GM21576 (cell line): ENCODE data around the gene SLAMF9.

Source experiments
- ATAC-seq: cut with Tn5 transposase; IDR thresholded peaks from one replicate; pipeline ENCODE4 v1.9.1; 2021; ENCODE audit warnings: mild to moderate bottlenecking, moderate library complexity; ENCODE audit not compliant: unreplicated experiment

The SLAMF9 gene

DNA sequence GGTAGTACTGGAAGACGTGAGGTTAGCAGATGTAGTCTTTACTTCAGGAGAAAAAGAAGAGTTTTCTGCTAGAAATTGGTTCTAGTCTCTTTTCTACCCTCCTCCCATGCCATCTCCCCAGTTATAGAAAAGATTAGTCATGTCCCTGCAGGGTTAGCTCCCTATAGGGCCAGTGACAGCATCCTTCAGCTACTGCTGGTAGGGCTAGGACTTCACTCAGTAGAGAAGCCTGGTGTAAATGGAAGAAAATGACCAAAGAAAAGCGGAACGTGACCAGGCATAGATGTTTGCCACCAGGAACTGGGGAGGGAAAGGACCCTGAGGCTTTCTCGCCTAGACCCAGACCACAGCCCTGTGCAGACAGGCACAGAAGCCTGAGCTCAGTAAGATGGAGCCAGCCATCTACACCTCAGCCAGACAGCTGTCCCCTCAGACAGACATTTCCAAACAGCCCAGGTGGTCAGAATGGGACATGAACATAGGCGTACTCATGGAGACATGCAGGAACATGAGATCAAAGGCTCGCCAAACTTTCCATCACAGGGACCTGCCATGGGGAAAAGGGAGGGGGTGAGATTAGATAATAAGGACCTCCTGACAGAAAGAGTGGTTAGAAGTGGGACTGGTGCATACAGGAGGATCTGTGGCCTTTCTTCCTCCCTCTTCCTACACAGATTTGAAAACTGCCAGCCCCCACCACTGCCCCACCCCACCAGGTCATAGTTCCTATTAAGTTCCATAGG is 23.5 kb upstream of the SLAMF9 start:
- ATAC-seq: no peak

DNA sequence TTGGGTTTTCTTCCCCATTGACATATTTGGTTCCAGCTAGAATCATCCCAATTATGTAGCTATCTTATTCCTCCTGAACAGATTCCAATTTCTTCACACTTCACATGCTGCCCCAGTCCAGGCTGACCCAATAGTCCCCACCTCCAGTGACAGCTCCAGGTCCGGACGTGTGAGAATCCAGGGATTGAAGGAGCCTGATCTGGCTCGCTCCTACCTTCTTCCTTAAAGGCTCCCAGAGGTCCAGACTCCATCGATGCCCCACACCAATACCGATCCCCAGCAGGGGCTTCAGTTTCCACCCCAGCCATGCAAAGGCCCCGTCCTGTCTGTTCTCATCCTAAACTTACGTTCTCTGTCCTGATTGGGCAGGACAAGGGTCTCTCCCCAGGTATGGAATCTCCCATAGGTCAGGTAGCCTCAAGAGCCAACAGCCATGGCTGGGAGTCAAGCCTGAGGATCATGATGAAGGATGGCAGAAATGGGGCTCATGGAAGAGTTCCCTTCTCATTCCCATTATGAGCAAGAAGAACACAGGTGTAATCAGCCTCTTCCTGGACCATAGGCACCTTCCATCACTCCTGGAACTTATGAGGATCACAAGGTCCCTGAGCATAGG is 20.4 kb upstream of the SLAMF9 start:
- ATAC-seq: no peak

DNA sequence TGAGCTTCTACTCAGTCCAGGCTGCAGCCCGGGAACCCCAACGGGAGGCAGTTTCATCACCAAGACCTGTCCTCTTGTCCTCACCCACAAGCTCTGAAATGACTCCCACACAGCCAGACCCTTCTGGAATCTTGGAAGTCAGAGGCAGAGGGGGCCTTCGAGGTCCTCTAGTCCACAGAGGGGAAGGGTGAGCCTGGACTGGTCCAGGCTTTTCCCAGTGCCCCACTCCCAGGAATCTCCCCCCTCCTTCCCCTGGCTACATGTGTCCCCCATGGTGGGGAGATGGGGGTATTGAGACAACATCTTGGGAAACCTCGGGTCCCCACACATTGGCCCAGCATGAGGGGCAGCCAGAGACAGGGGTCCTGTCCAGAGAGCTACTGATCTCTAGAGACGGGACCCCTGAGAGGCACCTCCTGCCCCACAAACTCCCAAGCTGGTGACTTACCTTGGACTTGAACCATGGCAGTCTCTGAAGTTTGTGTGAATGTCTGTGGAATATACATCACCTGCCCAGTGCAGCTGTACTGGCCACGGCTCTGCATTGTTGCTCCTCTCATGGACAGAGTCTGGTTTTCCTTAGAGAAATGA is 19.4 kb upstream of the SLAMF9 start:
- no peak for ATAC-seq

DNA sequence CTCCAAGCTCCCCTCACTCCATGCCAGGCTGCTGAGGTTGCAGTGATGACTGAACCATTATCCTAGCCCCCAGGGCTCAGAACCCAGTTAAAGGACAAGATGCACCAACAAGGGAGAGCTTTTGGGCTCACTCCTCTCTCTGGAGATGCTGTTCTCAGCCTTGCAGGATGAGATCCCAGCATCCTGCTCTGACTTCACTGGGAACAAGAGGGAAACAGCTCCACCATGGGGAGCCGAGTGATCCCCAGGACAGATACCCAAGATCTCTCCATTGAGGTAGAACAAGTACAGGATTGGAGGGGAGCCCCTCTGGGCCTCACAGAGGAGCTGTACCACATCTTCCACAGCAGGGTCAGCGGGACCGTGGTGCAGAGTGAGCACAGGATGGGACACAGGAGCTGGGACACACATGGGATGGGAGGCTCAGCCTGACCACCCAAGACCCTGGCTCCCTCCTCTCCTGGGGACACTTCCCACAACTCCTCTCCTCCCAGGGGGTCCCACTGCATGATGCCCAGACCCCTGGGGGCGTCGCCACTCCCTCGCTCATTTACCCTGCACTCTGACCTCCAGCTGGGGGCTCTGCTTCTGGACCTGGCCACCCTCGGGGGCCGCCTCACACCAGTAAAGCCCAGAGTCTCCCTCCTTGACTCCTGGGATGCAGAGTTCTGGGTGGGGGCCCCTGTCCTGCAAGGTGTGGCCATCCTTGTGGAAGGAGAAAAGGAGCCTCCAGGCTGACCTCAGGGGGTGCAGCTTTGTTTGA is 18.6 kb upstream of the SLAMF9 start:
- ATAC-seq: no peak

DNA sequence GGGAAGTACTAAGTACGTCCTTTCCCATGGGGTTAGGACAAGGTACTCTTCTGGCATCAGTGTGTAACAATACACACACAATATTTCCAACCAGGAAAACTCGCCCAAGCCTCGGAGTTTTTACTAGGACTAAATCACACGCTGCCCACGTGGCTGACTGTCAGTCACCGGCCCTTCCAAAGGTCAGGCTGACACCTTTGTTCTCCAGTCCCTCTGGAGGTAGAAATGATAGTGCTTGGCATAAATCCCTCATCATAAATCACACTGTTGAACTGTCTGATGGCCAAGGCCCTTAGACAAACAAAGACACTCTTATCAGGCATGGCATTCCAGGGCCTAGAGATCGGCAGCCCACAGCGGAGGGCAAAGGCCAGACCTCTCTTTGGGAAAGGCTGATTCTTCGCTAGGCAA is 16.9 kb upstream of the SLAMF9 start:
- no peak for ATAC-seq

DNA sequence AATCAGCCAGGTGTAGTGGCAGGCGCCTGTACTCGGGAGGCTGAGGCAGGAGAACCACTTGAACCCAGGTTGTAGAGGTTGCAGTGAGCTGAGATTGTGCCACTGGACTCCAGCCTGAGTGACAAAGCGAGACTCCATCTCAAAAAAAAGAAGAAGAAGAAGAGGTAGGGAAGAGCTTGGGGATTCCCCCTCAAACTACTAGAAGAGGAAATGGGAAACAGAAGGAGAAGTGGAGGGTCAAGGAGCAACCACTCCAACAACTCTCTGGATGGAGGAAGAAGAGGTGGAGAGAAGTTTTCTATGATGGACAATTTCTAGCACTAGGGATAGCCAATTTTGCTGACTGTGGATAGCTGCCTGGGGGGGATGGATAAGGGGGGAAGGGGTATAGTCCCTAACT is 14.9 kb upstream of the SLAMF9 start:
- ATAC-seq: no peak

DNA sequence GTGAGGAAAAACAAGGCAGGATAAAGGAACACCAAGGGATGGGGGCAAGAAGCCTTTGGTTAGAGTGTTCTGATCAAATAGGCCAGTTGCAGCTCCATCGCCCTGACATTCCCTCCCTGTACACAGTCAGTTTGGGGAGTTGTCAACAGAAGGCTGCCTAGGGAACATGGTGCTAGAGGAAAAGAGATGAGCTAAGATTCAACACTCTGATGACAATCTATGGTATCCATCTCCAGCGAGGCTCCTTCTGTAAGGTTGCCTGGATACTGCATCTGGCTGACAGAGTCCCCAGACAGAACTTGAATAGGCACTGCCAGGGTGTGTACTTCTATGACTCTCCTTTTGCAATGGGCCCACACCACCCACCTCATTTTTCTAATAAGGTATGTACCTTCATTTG is 11.2 kb upstream of the SLAMF9 start:
- no peak for ATAC-seq

DNA sequence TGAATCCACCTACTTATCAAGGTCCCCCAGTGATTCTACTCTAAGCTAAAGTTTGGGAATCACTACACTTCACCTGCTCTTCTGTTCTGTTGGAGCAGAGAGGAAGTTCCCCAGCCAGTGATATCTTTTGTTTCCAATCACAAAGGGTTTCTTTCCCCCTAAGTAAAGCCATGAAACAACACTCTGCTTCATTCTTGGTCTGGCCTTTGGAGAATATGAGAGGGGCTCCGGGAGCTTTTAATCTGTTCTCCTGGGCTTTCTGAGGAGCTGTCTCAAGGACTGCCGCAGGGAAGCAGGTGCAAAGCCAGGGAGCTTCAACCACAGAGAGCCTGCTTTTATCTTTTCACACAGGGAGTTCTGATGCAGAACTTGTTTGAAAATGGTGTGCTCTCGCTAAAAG is 10.1 kb upstream of the SLAMF9 start:
- ATAC-seq: no peak

DNA sequence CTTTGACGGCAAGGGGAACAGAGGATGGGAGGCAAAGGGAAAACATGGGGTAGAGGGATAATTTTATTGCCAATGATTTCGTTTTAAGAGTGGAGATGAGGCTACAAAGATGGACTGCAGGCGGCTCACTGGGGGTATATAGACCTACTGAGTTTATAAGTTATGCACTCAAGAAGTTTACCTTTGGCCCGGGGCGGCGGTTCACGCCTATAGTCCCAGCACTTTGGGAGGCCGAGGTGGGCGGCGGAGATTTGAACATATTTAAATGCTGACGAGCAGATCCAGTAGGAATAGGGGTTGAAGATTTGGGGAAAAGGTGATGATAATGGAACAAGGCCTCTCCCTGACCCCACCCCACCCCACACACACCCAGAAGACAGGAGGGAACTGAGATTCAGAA is 8.1 kb upstream of the SLAMF9 start:
- ATAC-seq: no peak

DNA sequence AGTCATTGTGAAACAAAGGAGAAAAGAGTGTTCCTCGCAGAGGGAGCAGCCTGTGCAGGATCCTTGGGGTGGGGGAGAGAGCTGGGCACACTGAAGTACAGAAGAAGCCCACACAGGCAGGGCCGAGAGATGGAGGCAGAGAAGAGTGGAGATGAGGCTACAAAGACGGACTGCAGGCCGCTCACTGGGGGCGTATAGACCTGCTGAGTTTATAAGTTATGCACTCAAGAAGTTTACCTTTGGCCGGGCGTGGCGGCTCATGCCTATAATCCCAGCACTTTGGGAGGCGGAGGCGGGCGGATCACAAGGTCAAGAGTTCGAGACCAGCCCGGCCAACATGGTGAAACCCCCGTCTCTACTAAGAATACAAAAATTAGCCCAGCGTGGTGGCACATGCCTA is 7.6 kb upstream of the SLAMF9 start:
- no peak for ATAC-seq

DNA sequence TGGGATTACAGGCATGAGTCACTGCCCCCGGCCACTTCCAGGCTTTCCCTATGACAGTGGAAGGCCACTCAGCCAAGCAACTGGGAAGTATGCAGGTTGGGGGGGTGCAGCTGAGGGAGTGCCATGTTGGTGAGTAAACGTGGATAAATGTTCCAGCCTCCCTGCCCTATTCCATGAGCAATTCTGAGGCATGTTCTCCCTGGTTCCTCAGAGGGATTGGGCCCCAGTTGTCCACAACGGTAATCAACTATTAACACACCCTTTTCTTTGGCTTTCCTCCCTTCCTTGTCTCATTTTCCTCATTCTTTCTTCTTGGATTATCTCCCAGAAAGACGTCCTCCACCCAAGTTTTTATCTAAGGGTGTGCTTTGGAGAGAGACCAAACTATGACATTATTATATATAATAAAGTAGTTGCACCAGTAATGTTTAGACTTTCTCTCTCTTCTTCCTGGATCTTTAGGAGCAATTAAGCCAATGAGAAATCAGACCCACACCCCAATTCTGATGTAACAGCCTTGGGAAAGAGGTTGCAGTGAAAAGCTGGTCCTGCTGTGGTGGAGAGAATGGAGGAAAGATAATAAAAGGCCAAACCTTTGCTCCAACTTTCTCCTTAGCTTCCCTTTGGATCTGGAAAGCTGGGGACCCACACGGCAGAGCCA is 6.8 kb upstream of the SLAMF9 start:
- ATAC-seq: no peak

DNA sequence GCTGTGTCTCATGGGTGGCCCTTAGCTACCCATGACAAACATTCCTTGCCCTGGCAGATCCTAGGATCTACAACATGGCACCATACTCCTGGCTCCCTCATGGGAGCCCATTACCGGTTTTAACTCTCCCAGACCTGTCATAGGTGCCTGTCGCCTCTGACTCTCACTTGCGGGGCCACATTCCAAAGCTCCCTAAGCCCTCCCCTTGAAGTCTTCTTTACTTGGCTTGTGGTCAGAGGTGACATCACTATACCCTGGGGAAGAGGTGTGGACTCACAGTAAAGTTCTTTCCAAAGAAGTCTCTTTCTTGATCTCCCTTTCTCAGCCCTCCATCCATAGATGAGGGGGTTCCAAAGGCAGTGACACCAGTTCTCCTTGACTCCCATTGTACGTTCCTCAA is 5.4 kb upstream of the SLAMF9 start:
- no peak for ATAC-seq

DNA sequence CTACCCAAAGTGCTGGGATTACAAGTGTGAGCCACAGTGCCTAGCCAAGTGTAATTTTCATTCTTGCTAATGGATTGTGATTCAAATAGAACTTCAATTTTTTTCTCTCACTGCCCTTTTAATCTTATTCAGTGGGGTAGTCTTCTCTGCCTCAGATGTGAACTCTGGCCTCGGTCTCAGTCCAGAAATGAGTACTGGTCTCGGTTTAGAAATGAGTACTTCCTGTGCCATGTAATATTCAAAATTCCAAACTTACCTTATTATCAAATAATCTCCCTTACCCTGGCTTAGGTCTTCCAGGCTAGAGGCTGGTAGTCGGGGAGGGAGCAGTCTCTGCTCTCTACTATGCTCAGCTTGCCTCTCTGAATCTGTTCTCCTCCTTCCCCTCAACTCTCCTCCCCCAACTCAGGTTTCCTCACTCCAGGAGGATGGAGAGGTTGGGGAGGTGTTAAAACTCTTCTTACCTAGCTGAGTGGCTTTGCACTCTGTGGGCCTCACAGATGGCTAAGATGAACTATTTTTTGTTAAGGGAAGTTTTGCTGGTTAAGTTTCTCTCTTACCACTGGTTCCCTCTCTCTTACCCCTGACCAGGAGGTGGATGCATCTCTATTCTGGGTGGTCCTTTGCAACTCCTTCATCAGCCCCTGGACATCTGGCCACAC is 4.8 kb upstream of the SLAMF9 start:
- peak; percentile 43 for ATAC-seq

DNA sequence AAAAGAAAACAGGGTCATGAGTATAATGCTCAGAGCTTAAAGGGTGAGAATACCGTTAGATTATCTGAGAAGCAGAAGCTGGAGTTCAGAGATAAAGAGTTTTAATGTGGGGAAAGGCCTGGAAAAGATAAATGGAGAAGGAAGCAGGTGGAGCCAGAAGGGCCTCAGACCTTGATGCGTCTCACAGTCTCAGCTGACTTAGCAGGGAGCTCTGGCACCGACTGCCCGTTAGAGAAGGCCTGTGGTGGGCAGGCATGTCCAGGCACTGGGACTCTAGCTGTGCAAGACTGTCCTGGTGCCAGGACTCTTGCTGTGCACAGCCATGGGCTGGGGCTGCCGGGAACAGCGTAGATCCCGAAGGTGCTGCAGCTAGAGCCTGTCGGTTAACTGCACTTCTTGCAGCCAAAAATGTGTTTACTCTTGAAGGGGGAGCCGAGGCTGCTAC is 3.8 kb upstream of the SLAMF9 start:
- no peak for ATAC-seq

DNA sequence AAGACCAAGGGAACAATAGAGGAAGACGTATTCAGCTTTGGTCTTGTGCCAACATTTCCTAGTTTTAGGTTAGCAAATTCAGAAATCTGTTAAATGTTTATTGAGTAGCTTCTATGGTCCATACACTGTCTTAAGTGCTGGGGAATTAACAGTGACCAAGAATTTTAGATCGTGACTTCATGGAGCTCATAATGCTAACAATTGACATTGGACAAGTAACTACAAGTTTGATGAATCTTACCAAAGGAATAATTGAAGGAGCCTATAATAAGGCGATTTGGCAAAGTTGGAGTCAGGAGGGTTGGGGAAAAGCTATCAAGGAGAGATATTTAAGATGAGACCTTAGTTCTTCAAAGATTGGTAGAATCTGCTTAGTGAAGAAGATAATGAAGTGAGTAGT is 1.4 kb upstream of the SLAMF9 start:
- no peak for ATAC-seq

DNA sequence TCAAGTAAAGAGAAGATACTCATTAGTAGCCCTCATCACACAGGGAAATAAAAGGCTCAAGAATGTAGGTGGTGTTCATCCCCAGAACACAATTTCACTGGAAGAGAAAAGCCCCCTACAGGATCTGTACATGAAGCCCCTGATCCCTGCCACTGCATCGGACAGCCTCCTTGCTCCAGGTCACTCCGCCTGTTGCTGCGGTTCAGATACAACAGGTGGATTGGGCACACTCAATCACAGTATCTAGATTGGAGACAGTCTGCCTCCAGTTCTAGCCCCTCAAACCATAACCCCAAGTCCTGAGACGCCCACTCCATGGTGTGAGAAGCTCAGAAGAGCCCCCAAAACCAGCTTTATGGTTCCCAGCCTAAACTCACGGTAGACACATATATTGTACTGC is 1.1 kb downstream of the SLAMF9 start:
- no peak for ATAC-seq

DNA sequence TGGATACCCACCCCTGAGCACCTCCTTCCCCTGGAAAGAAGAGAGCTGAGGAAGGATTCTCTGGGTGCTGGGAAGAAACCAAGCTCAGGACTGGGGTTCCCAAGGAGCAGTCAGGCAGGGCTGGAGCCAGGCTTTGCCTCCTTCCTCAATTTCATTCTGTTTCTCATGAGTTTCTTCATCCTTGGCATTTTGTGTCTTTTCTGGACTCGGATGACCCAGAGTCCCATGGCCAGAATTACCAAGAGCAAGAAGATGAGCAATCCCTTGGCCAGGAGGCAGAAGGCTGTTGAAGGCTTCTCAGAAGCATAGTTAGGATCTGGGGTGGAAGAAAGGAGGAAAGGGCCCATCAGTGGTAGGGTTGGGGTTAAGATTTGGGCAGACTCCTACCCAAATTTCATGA is 2.5 kb downstream of the SLAMF9 start:
- no peak for ATAC-seq

DNA sequence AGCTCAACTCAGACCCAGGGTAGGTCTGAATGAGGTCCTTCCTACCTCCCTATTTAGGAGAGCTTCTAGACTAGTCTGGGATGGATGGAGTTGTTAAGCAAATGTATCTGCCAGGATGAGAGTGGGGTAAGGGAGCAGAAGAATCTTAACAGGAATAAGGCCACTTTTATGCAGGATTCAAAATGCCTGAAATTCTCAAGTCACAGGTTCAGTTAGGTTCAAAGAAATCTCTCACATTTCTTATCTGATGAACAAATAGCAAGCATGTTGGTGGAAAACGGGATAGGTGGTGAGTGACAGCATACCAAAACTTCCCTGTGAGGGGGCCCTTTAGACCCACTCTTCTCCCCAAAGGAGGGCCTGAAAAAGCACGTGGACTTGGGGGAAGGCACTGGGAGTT is 3.0 kb downstream of the SLAMF9 start:
- no peak for ATAC-seq

DNA sequence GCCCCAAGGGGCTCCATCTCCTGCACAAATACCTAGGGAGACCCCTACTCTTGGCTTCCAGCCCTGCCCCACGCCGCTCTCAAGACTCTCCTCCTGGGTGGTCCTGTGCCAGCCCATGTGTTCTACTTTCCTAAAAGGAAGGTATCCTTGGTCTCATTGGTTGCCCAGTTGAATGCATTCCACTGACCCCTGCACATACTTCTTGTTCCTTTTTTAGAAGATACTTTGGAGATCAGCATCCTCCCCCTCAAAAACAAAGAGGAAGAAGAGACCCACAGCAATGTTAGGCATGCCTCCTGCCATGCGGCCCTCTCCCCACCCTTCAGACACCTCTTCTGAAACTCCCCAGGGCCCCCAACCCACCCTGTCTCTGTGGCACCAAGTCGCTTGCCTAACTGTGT is 4.1 kb downstream of the SLAMF9 start:
- ATAC-seq: no peak

DNA sequence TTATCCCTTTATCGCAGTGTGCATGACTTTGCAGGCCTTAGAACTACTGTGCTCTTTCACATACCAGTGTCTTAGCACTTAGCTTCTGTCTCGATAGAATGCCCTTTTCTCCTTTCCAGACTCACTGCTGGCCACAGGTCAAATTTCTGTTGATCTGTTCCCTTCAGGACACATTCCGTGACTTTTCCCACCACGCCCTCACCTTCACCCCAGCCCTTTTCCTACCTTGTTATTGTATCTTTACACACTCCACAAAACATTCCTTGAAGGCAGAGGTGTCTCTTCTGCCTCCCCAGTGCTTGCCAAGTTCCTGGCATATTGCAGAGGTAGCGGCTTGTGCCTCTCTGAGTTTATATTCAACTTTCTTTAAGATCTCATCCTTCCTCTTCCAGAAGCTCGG is 4.9 kb downstream of the SLAMF9 start:
- no peak for ATAC-seq

DNA sequence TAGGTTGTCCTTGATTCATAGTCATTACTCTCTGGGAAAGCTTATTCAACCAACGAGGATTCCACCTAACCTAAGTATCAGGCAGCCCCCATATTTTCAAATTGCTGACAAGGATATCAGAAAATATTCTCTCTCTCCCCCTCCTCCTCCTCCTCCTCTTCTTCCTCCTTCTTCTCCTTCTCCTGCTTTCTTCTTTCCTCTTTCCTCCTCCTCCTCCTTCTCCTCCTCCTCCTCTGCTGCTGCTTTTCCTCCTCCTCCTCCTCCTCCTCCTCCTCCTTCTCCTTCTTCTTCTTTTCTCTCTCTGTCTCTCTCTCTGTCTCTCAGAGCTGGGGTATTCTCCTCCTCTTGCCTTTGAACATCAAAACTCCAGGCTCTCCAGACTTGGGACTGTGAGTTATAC is 6.1 kb downstream of the SLAMF9 start:
- no peak for ATAC-seq
